Gastrocnemius medialis (tissue), 4 donors: Measurements from ENCODE around the gene DLGAP5.

Source experiments
- CTCF ChIP-seq, 5 experiments: fragments of 450-650 bp in 3 of 5; fragments of 200-600 bp in 2 of 5; sonication (generic) in 2 of 5; IDR thresholded peaks in 4 of 5; conservative IDR thresholded peaks in 1 of 5; 1 replicate in 4 of 5; 2 replicates in 1 of 5; pipeline ENCODE4 v1.5.1; 2016 to 2019; ENCODE audit warnings: antibody characterized with exemption in 5 of 5, mild to moderate bottlenecking in 3 of 5, moderate library complexity in 3 of 5
- POLR2A ChIP-seq, 2 donors: fragments of 450-650 bp; IDR thresholded peaks; one replicate each; pipeline ENCODE4 v1.6.1; 2017; ENCODE audit warnings: antibody characterized with exemption in 2 of 2, mild to moderate bottlenecking in 2 of 2, moderate library complexity in 2 of 2

- no peak for TF ChIP-seq CTCF (IDR thresholded peaks at IDR 0.05 in 4 of 5, conservative IDR thresholded peaks at IDR 0.05 in 1 of 5)
- TF ChIP-seq POLR2A (IDR thresholded peaks at IDR 0.05) = no peak
Measured at GRCh38 chr14:55200651-55201050, 9.3 kb upstream of the DLGAP5 start.
